GM12878 (cell line): ENCODE measurements around the gene HMOX1. TPM values are rescaled to one million over a fixed set of nuclear protein-coding genes. Genes with fewer than 3 reads are reported as not detected.
A peak's percentile ranks its signal among the peaks of the same experiment; 100 is the strongest.

Source experiments
- ATAC-seq: fragments of 200-7000 bp; cut with Tn5 transposase; 3 replicates; pipeline ENCODE4 v1.9.1; 2020; ENCODE audit warnings: mild to moderate bottlenecking, moderate library complexity
- Bru-seq: library from RNA; stranded (reverse); fragments of 400-500 nt; gene quantifications from one replicate; lab custom pipeline; 2021; lab: Mats Ljungman, UMichigan
- BruChase-seq, 2 experiments: library from RNA; stranded (reverse); fragments of 400-500 nt; gene quantifications; one replicate each; lab custom pipeline; 2021; lab: Mats Ljungman, UMichigan
- BruUV-seq: library from RNA; stranded (reverse); fragments of 400-500 nt; replicated peaks from 2 replicates; lab custom pipeline; 2021; lab: Mats Ljungman, UMichigan
- CTCF ChIA-PET: fragments of 300-600 bp; sonication (Branson Sonifier 250); formaldehyde crosslinking; extraction: SDS; loops from one replicate; lab custom pipeline; 2021; ENCODE audit warnings: inconsistent platforms; lab: Yijun Ruan, JAX
- POLR2A ChIA-PET: fragments of 350-600 bp; formaldehyde crosslinking; extraction: SDS; loops from one replicate; lab custom pipeline; 2021; ENCODE audit warnings: inconsistent platforms; lab: Charles Lee
- RAD21 ChIA-PET: fragments of 300-600 bp; sonication (Branson Sonifier 250); formaldehyde crosslinking; loops from one replicate; lab custom pipeline; 2023; ENCODE audit warnings: antibody characterized with exemption; ENCODE audit not compliant: unreplicated experiment; lab: Charles Lee
- SMC1A ChIA-PET: fragments of 300-600 bp; sonication (Branson Sonifier 250); formaldehyde crosslinking; loops from one replicate; lab custom pipeline; 2023; ENCODE audit not compliant: unreplicated experiment, uncharacterized antibody; lab: Charles Lee
- DNase-seq: peaks from one replicate; pipeline ENCODE4 v3.0.0-alpha.2; 2011; ENCODE audit warnings: low read depth, low spot score
- FAIRE-seq: peaks from 3 replicates; lab custom pipeline; 2011; peaks lifted over from hg19 to GRCh38; lab: Jason Lieb, UNC
- H2AFZ ChIP-seq: 2 replicates; pipeline ENCODE4 v1.6.0; 2011; ENCODE audit warnings: low read depth, low read length, control low read depth; ENCODE audit not compliant: control insufficient read depth
- H3K27ac ChIP-seq: 2 replicates; pipeline ENCODE4 v1.5.1; 2011; ENCODE audit warnings: control low read depth; ENCODE audit not compliant: control insufficient read depth, insufficient read depth
- H3K27me3 ChIP-seq, 2 experiments: replicated peaks in 1 of 2; 2 replicates each; pipeline versions ENCODE4 v1.6.0 to v1.6.1; 2011; ENCODE audit warnings: low read length in 1 of 2; ENCODE audit not compliant: control insufficient read depth in 2 of 2, insufficient read depth in 2 of 2
- H3K36me3 ChIP-seq, 2 experiments: 2 replicates each; pipeline ENCODE4 v1.5.1; 2011; ENCODE audit warnings: low read length in 1 of 2; ENCODE audit not compliant: control insufficient read depth in 2 of 2, insufficient read depth in 2 of 2
- H3K4me1 ChIP-seq: 2 replicates; pipeline ENCODE4 v1.6.1; 2011; ENCODE audit warnings: mild to moderate bottlenecking, low read length, moderate library complexity, mixed read lengths; ENCODE audit not compliant: control insufficient read depth, insufficient read depth
- H3K4me2 ChIP-seq: 2 replicates; pipeline ENCODE4 v1.6.0; 2011; ENCODE audit warnings: control low read depth; ENCODE audit not compliant: control insufficient read depth, insufficient read depth
- H3K4me3 ChIP-seq: fragments of 200-600 bp; sonication (generic); 2 replicates; pipeline ENCODE4 v1.5.1; 2016
- H3K79me2 ChIP-seq: 2 replicates; pipeline ENCODE4 v1.6.0; 2011; ENCODE audit warnings: low read length; ENCODE audit not compliant: control insufficient read depth, insufficient read depth
- H3K9ac ChIP-seq: 2 replicates; pipeline ENCODE4 v1.8.0; 2011; ENCODE audit warnings: low read length, control low read depth, mixed read lengths; ENCODE audit not compliant: control insufficient read depth, insufficient read depth
- H3K9me3 ChIP-seq: replicated peaks from 3 replicates; pipeline ENCODE4 v1.5.1; 2011; ENCODE audit warnings: mild to moderate bottlenecking, low read length; ENCODE audit not compliant: control insufficient read depth, insufficient read depth
- H4K20me1 ChIP-seq: 2 replicates; pipeline ENCODE4 v1.6.0; 2011; ENCODE audit not compliant: control insufficient read depth, insufficient read depth
- BRCA1 ChIP-seq: IDR thresholded peaks from 2 replicates; pipeline ENCODE4 v1.6.1; 2011; ENCODE audit warnings: low read depth, low read length, improper control_type of control experiment
- CEBPZ ChIP-seq: fragments of 150-350 bp; IDR thresholded peaks from 2 replicates; pipeline ENCODE4 v1.6.1; 2016; ENCODE audit warnings: low read depth, low read length
- CUX1 ChIP-seq: IDR thresholded peaks from 2 replicates; pipeline ENCODE4 v1.6.1; 2012; ENCODE audit warnings: improper control_type of control experiment, low read depth, low read length; ENCODE audit not compliant: insufficient replicate concordance
- KLF5 ChIP-seq: fragments of 450-650 bp; IDR thresholded peaks from 2 replicates; pipeline ENCODE4 v1.6.1; 2014; ENCODE audit warnings: mild to moderate bottlenecking; ENCODE audit not compliant: partially characterized antibody
- PAX8 ChIP-seq: fragments of 450-650 bp; IDR thresholded peaks from 2 replicates; pipeline ENCODE4 v1.6.1; 2017; ENCODE audit warnings: mild to moderate bottlenecking, moderate library complexity
- SMARCA5 ChIP-seq: fragments of 450-650 bp; IDR thresholded peaks from 2 replicates; pipeline ENCODE4 v1.6.1; 2017; ENCODE audit warnings: mild to moderate bottlenecking
- SRF ChIP-seq, 2 experiments: IDR thresholded peaks; 2 replicates each; pipeline ENCODE4 v1.6.1; 2011; ENCODE audit warnings: low read depth in 2 of 2, low read length in 2 of 2, mild to moderate bottlenecking in 1 of 2, moderate library complexity in 1 of 2
- TCF7 ChIP-seq: IDR thresholded peaks from 2 replicates; pipeline ENCODE4 v1.6.1; 2014; ENCODE audit warnings: antibody characterized with exemption, borderline replicate concordance
- WGBS: methylation state at CpG from one replicate; pipeline ENCODE4 v1.1.6; 2016; ENCODE audit warnings: low lambda C conversion rate; ENCODE audit not compliant: insufficient replicate concordance, insufficient coverage; ENCODE audit errors: missing lambda C conversion rate; 5-methylcytosine and 5-hydroxymethylcytosine counted together
- in situ Hi-C: fragments of 300-500 bp; cut with MboI; formaldehyde crosslinking; loops from 9 replicates; pipeline ENCODE4 v1.14.3; 2018; ENCODE audit warnings: mixed read lengths
- intact Hi-C: fragments of 100-400 bp; cut with micrococcal nuclease; formaldehyde crosslinking; loops from one replicate; pipeline ENCODE4 v1.14.2; 2022; ENCODE audit not compliant: unreplicated experiment
- long read RNA-seq, 2 experiments: library from polyadenylated mRNA; unstranded; transcript quantifications; one replicate each; pipeline ENCODE4 v2.0.0, GENCODE V29; 2019 to 2020
- polyA minus RNA-seq, 3 experiments: library from RNA; depleted of rRNA, polyadenylated mRNA; stranded (reverse); fragments of >200 nt; gene quantifications; 2 replicates each; pipeline ENCODE4 v1.2.3, GENCODE V29; 2011
- polyA plus RNA-seq, 11 experiments: library from polyadenylated mRNA; depleted of rRNA in 4 of 11; unstranded in 6 of 11; stranded (reverse) in 5 of 11; fragments of >200 nt; fragmentation: Nextera tagmentation in 4 of 11; fragmentation: Illumina TruSeq in 1 of 11; extraction: Ambion mirVana in 4 of 11; extraction: Trizol in 1 of 11; gene quantifications; 1 replicate in 1 of 11; 2 replicates in 10 of 11; pipeline versions ENCODE4 v1.2.1 to v1.2.3, GENCODE V29; 2011 to 2016; ENCODE audit warnings: inconsistent platforms in 2 of 11, missing spikeins in 2 of 11, low read depth in 1 of 11
- total RNA-seq, 4 experiments: library from RNA; depleted of rRNA in 3 of 4; stranded (reverse); fragments of >200 nt in 3 of 4; fragmentation: Illumina TruSeq in 1 of 4; extraction: Trizol in 1 of 4; gene quantifications; 2 replicates each; pipeline versions ENCODE4 v1.2.1 to v1.2.3, GENCODE V29; 2013 to 2021

HMOX1 gene
- 7.3 and 7.5 TPM in 2 replicates for total RNA-seq (2013; cell fraction: nucleolus; rRNA removed)
- total RNA-seq (2014; rRNA removed) (17.5 and 24.1 TPM in 2 replicates), total RNA-seq (2014; rRNA removed; fragmentation: Illumina TruSeq; extraction: Trizol) (9.9 and 12.5 TPM in 2 replicates), total RNA-seq (2021) (20.2 and 21.9 TPM in 2 replicates), polyA plus RNA-seq (2011; rRNA removed) (15.8 and 36.7 TPM in 2 replicates), polyA plus RNA-seq (2014; fragmentation: Illumina TruSeq; extraction: Trizol) (9.9 and 18.3 TPM in 2 replicates), polyA plus RNA-seq (2014; fragmentation: Nextera tagmentation; extraction: Ambion mirVana) (1 to 10 TPM; 1.5 to 2.4 TPM), polyA plus RNA-seq (2014; rRNA removed) (22.9 and 30.6 TPM in 2 replicates), polyA plus RNA-seq (2016; fragmentation: Nextera tagmentation; extraction: Ambion mirVana) (10 to 100 TPM; 16.9 to 19.3 TPM), polyA minus RNA-seq (2011; rRNA and poly(A)+ RNA removed) (13.0 and 30.4 TPM in 2 replicates), Bru-seq, nascent RNA (percentile 68 among the genes with signal in this experiment), BruChase-seq, experiment 1, labeled RNA remaining after a 6-hour chase (percentile 63 among the genes with signal in this experiment), BruChase-seq, experiment 2, labeled RNA remaining after a 2-hour chase (percentile 71 among the genes with signal in this experiment)
- 9.7 TPM for polyA plus RNA-seq (2011; ENCODE audit: low read depth)
- 55.4 and 56.2 TPM in 2 replicates for polyA plus RNA-seq (2011; cell fraction: cytosol; rRNA removed)
- 31.5 and 37.5 TPM in 2 replicates for polyA plus RNA-seq (2011; cell fraction: nucleus; rRNA removed)
- polyA plus RNA-seq (2012) = 9.3 and 19.2 TPM in 2 replicates
- polyA minus RNA-seq (2011; cell fraction: cytosol; rRNA and poly(A)+ RNA removed) = 10.2 and 10.8 TPM in 2 replicates
- 7.7 and 15.9 TPM in 2 replicates for polyA minus RNA-seq (2011; cell fraction: nucleus; rRNA and poly(A)+ RNA removed)
- long read RNA-seq, experiment 1, transcript HMOX1-201 (5 exons, 1,822 nt) = major isoform, 8 of 10 reads
- long read RNA-seq, experiment 1, partial matches to known transcripts = 2 of 10 reads
- long read RNA-seq, experiment 1, other reads (novel, unspliced or antisense) = 0 of 10 reads
- long read RNA-seq, experiment 2, transcript HMOX1-201 (5 exons, 1,822 nt) = major isoform, 7 of 12 reads
- long read RNA-seq, experiment 2, partial matches to known transcripts = 4 of 12 reads
- long read RNA-seq, experiment 2, other reads (novel, unspliced or antisense) = 1 of 12 reads

- Histone ChIP-seq H3K4me3 (peak within 1 kb of the TSS; percentile 71), H2AFZ (peak within 1 kb of the TSS; percentile 86), H3K9ac (peak within 1 kb of the TSS; percentile 87), H3K27me3 (no peaks in the 10 kb centered on the region), H3K36me3 (no peaks in the 10 kb centered on the region; a peak in 1 of 4 replicates), H3K4me2 (peak within 1 kb of the TSS; percentile 52), H3K27ac (peak within 1 kb of the TSS; percentile 48), H3K79me2 (peaks cover 4% of the 10 kb centered on the region), H3K9me3 (no peaks in the 10 kb centered on the region), H3K4me1 (peaks cover 33% of the 10 kb centered on the region), H4K20me1 (no peaks in the 10 kb centered on the region)
- ChIA-PET POLR2A (interaction anchor here (1.1 to 2.3 kb wide), 7 partner anchors 10 to 30 kb away, joined by 3 to 18 read pairs (median 6); no protein-coding TSS in a partner anchor), RAD21 (interaction anchor here (0.6 to 6.3 kb wide), 7 partner anchors 8 to 30 kb away, joined by 3 to 39 read pairs (median 7); no protein-coding TSS in a partner anchor), SMC1A (interaction anchor here (0.8 to 4.7 kb wide), 11 partner anchors 9 to 29 kb away, joined by 3 to 26 read pairs (median 4); no protein-coding TSS in a partner anchor), CTCF (interaction anchor here (0.8 to 3.1 kb wide), 8 partner anchors 11 to 203 kb away, joined by 3 to 23 read pairs (median 6); no protein-coding TSS in a partner anchor)
- no TSS peak for BruUV-seq
- no peak for FAIRE-seq
- ATAC-seq = peak; percentile 90
- intact Hi-C loops (no loop called here), in situ Hi-C loops (loop anchor here (25.0 kb wide), 1 partner anchor 1832 kb away; the partner anchor contains the start of gene SSTR3)
- DNase-seq = no peak
- 3% methylated on average over 46 of the region's 47 CpGs for WGBS
- TF ChIP-seq CEBPZ = no peak
- no peak for TF ChIP-seq BRCA1
- TF ChIP-seq SRF (IDR thresholded peaks at IDR 0.05; ENCODE audit: low read depth in 2 of 2, low read length in 2 of 2) = no peak
- peak; percentile 25 for TF ChIP-seq KLF5
- TF ChIP-seq TCF7 = no peak
- TF ChIP-seq CUX1 = no peak
- TF ChIP-seq SMARCA5 = peak; percentile 71
- no peak for TF ChIP-seq PAX8
Measured at GRCh38 chr22:35380537-35381423, at the start of gene HMOX1. Gene HMOX1, plus strand, starts transcription at chr22:35381096. Its CDS starts 78 bp downstream, at chr22:35381174.
